Endothelial cell of umbilical vein (primary cell): ENCODE measurements around the gene USP7.

ENCODE experiments used
- CTCF ChIP-seq, 2 donors: IDR thresholded peaks; 1 replicate in 1 of 2; 2 replicates in 1 of 2; pipeline ENCODE4 v1.5.1; 2011; ENCODE audit warnings: low read length in 2 of 2, mild to moderate bottlenecking in 2 of 2, moderate library complexity in 2 of 2, control low read depth in 1 of 2, inconsistent platforms in 1 of 2, low read depth in 1 of 2; ENCODE audit not compliant: insufficient read depth in 1 of 2; ENCODE audit errors: extremely low read depth in 1 of 2
- EZH2 ChIP-seq: IDR thresholded peaks from 2 replicates; pipeline ENCODE4 v1.6.1; 2012; ENCODE audit warnings: borderline replicate concordance, low read depth, mild to moderate bottlenecking, moderate library complexity, low read length, inconsistent platforms; ENCODE audit not compliant: severe bottlenecking

GRCh38 chr16:8975039-8975438 lies 11.3 kb upstream of the USP7 start:
- TF ChIP-seq CTCF (IDR thresholded peaks at IDR 0.05; ENCODE audit: extremely low read depth in 1 of 2, insufficient read depth in 1 of 2, low read depth in 1 of 2, low read length in 2 of 2) (no peak), EZH2 (no peak)
